ENCODE measurements around the gene DOCK6. TPM values are rescaled to one million over a fixed set of nuclear protein-coding genes. Genes with fewer than 3 reads are reported as not detected.

Gene DOCK6
- total and polyA plus RNA-seq, 11 donors = 21.6 to 57.8 (median 38.5) TPM

DNA sequence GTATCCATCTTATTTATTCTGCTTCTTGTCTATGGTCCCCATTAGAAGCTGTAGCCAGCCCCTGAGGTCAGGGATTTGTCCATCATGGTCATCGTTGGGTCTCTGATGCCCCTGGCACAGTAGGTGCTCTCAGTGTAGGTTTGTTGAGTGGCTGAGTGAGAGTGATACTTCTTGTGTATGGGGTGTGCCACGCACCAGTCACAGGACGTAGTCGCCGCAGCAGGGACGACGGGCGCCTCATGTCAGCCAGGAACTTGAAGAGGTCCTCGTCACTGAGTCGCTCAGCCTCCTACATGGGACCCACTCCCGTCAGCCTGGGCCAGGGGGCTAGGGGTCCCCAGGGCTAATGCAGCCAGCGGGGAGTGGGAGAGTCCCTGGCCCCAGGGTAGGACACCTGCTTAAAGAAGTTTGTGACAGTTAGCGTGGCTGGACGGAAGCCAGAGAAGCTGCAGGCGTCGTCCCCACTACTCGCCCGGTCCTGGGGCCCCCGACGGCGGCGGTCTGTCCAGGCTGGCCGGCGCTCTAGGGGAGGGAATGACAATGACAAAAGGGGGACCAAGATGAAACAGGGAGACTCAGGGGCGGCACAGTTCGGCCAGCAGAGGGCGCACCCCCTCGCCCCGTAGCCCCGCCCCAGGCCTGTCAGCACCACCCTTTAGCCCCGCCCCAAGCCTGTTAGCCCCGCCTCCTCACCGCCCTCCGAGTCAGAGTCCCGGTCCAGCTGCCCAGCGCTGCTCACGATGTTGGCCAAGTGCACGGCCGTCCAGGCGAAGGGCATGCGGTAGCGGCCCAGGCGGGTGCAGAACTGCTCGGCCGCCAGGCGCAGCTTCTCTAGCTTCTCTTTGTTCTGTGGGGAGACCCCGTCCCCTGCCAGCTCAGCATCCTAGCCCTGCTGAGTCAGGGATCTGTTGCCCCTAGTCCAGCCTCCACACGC lies 19.2 kb downstream of the DOCK6 start:
- 34 to 54% (median 39%) methylated on average over 20 to 48 of the region's 48 CpGs for WGBS, 4 donors
- intact Hi-C loops (cut with DNase I) = loop anchor here in 7 of 10 donors (2.0 to 5.0 kb wide), 4 partner anchors 36 to 46 kb away; no protein-coding TSS in a partner anchor

DNA sequence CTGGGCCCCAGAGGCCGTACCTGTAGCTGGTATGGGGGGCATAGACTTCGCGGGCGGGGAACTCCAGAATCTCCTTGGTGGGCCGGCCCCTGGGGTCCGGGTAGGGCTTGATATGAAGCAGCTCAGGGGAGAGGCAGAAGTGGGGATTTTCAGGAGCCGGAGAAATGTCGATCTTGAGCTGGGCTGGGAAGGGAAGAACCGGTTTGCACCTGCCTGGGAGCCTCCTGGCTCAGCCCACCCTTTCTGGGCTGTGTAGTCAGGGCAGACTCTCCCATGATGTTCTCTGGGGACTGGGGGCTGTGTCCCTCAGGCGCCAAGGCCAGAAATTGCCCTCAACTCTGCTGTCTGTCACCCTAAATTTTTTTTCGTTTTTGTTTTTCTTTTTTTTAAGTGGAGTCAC lies 20.3 kb downstream of the DOCK6 start:
- intact Hi-C loops (cut with DNase I) = loop anchor here in 7 of 10 donors (2.0 to 5.0 kb wide), 4 partner anchors 37 to 47 kb away; no protein-coding TSS in a partner anchor
- WGBS, 4 donors = 89 to 93% (median 90%) methylated on average over 8 to 11 of the region's 11 CpGs
- TF ChIP-seq, protein P1, sequence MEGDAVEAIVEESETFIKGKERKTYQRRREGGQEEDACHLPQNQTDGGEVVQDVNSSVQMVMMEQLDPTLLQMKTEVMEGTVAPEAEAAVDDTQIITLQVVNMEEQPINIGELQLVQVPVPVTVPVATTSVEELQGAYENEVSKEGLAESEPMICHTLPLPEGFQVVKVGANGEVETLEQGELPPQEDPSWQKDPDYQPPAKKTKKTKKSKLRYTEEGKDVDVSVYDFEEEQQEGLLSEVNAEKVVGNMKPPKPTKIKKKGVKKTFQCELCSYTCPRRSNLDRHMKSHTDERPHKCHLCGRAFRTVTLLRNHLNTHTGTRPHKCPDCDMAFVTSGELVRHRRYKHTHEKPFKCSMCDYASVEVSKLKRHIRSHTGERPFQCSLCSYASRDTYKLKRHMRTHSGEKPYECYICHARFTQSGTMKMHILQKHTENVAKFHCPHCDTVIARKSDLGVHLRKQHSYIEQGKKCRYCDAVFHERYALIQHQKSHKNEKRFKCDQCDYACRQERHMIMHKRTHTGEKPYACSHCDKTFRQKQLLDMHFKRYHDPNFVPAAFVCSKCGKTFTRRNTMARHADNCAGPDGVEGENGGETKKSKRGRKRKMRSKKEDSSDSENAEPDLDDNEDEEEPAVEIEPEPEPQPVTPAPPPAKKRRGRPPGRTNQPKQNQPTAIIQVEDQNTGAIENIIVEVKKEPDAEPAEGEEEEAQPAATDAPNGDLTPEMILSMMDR (IDR thresholded peaks at IDR 0.05) = no peak
- no peak for TF ChIP-seq POLR2A (IDR thresholded peaks at IDR 0.05)
- H3K4me3 ChIP-seq = no peak overlapping the region
- peaks cover 3 to 31% (median 13%) of the 10 kb centered on the region in 12 donors for H3K4me1 ChIP-seq
- DNase-seq (no peak), ATAC-seq (no peak)
- H3K36me3 ChIP-seq = peaks cover 0 to 91% (median 63%) of the 10 kb centered on the region in 9 donors
- H3K27ac ChIP-seq = peak overlapping the region in 1 of 12 donors; percentile 5
- H3K27me3 ChIP-seq = no peaks in the 10 kb centered on the region
- peaks cover 0 to 15% (median 3%) of the 10 kb centered on the region in 12 donors for H3K9me3 ChIP-seq

More for the DNA sequence above, 19.2 kb downstream of the DOCK6 start:
- Histone ChIP-seq H3K27ac (peak overlapping the region in 11 of 12 donors; percentile 60 to 89 (median 77)), H3K27me3 (no peaks in the 10 kb centered on the region), H3K36me3 (peaks cover 0 to 90% (median 55%) of the 10 kb centered on the region in 9 donors), H3K4me1 (peaks cover 4 to 42% (median 22%) of the 10 kb centered on the region in 12 donors), H3K4me3 (no peak overlapping the region), H3K9me3 (peaks cover 0 to 15% (median 3%) of the 10 kb centered on the region in 12 donors)
- peak; percentile 87 to 94 (median 90) for ATAC-seq
- TF ChIP-seq, protein P1 (IDR thresholded peaks at IDR 0.05) = peak; percentile 80 to 97 (median 90)
- peak in 1 of 2 donors; percentile 39 for TF ChIP-seq POLR2A (IDR thresholded peaks at IDR 0.05)
- peak; percentile 94 to 98 (median 95) for DNase-seq

DNA sequence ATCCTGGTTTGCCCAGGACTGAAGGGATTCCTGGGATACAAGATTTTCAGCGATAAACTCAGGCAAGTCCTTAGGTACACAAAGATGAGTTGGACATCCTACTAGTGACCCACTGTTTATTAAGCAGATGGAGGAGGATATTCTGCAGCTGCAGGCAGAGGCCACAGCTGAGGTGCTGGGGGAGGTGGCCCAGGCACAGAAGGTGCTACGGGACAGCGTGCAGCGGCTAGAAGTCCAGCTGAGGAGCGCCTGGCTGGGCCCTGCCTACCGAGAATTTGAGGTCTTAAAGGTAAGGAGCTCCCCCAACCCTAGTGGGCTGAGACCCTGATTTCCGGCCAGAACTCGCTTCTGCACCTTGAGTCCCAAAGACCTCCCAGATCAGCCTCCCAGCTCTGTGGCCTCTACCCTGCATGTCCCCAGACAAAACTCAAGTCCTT lies 22.3 kb downstream of the DOCK6 start:
- Histone ChIP-seq H3K4me3 (no peak overlapping the region), H3K4me1 (peaks cover 0 to 17% (median 7%) of the 10 kb centered on the region in 12 donors), H3K36me3 (peaks cover 0 to 91% (median 71%) of the 10 kb centered on the region in 9 donors), H3K9me3 (peaks cover 0 to 15% (median 3%) of the 10 kb centered on the region in 12 donors), H3K27ac (no peak overlapping the region), H3K27me3 (no peaks in the 10 kb centered on the region)
- 96 to 98% (median 97%) methylated on average over 8 of the region's 8 CpGs for WGBS, 4 donors
- ATAC-seq = no peak
- TF ChIP-seq POLR2A (IDR thresholded peaks at IDR 0.05) = no peak
- TF ChIP-seq, protein P1 (IDR thresholded peaks at IDR 0.05) = no peak
- no peak for DNase-seq
- intact Hi-C loops (cut with DNase I) = loop anchor here in 3 of 10 donors (5.0 kb wide), 1 partner anchor 47 kb away; no protein-coding TSS in a partner anchor
